ENCODE measurements around the gene MELTF.

MELTF gene

GRCh38 chr3:197026481-197026866 is 3.1 kb downstream of the MELTF start:
- DNase-seq: no peak

GRCh38 chr3:197025736-197026480 is 3.7 kb downstream of the MELTF start:
- DNase-seq: no peak

GRCh38 chr3:197024881-197025735 is 4.5 kb downstream of the MELTF start:
- DNase-seq: no peak

GRCh38 chr3:197023998-197024651 is 5.5 kb downstream of the MELTF start:
- no peak for DNase-seq

- DNase-seq: no peak
Observed at GRCh38 chr3:197023241-197023997, 6.2 kb downstream of the MELTF start.

GRCh38 chr3:197022405-197023231 is 7.0 kb downstream of the MELTF start:
- DNase-seq: no peak

- no peak for DNase-seq
Observed at GRCh38 chr3:197021729-197022404, 7.8 kb downstream of the MELTF start.

- no peak for DNase-seq
Observed at GRCh38 chr3:197021231-197021630, 8.4 kb downstream of the MELTF start.

GRCh38 chr3:197019535-197019934 is 10.1 kb downstream of the MELTF start:
- no peak for DNase-seq

- DNase-seq: no peak
Observed at GRCh38 chr3:197019021-197019420, 10.6 kb downstream of the MELTF start.

GRCh38 chr3:197017003-197017402 is 12.6 kb downstream of the MELTF start:
- DNase-seq: no peak

GRCh38 chr3:197015790-197016736 is 13.6 kb downstream of the MELTF start:
- no peak for DNase-seq

- no peak for DNase-seq
Observed at GRCh38 chr3:197014942-197015575, 14.6 kb downstream of the MELTF start.

- no peak for DNase-seq
Observed at GRCh38 chr3:197014024-197014423, 15.6 kb downstream of the MELTF start.

- DNase-seq: no peak
Observed at GRCh38 chr3:197012540-197012883, 17.1 kb downstream of the MELTF start.

GRCh38 chr3:197011780-197012539 is 17.7 kb downstream of the MELTF start:
- no peak for DNase-seq

- no peak for DNase-seq
Observed at GRCh38 chr3:197010556-197011351, 18.9 kb downstream of the MELTF start.

- DNase-seq: no peak
Observed at GRCh38 chr3:197009532-197010019, 20.0 kb downstream of the MELTF start.

Data from activated CD8-positive, alpha-beta memory T cell treated with anti-CD3 and anti-CD28 coated beads, Interleukin-2, amount 50 U/mL, for 4 hours (primary cell).